SK-N-SH treated with all-trans-retinoic acid at 6 μM for 48 hours (cell line): ENCODE data around the gene ARMH4.
A peak's percentile ranks its signal among the peaks of the same experiment; 100 is the strongest.

ENCODE experiments used
- ATAC-seq: fragments of 200-7000 bp; cut with Tn5 transposase; 3 replicates; pipeline ENCODE4 v1.9.1; 2020; ENCODE audit warnings: mild to moderate bottlenecking, moderate library complexity
- ARNTL ChIP-seq: fragments of 450-650 bp; formaldehyde crosslinking; IDR thresholded peaks from 2 replicates; pipeline ENCODE4 v1.5.0; 2020; ENCODE audit warnings: low read depth, mild to moderate bottlenecking, moderate library complexity, borderline replicate concordance
- BACH2 ChIP-seq: fragments of 250-450 bp; sonication (Bioruptor Pico); IDR thresholded peaks from 2 replicates; pipeline ENCODE4 v1.9.0; 2021; ENCODE audit warnings: mild to moderate bottlenecking, borderline replicate concordance
- CSDC2 ChIP-seq: fragments of 250-450 bp; sonication (Bioruptor Pico); IDR thresholded peaks from 2 replicates; pipeline ENCODE4 v1.5.0; 2020; ENCODE audit warnings: mild to moderate bottlenecking, moderate library complexity
- ESRRG ChIP-seq: fragments of 250-450 bp; sonication (Bioruptor Pico); IDR thresholded peaks from 2 replicates; pipeline ENCODE4 v1.6.1; 2021; ENCODE audit warnings: mild to moderate bottlenecking
- GLIS3 ChIP-seq: fragments of 250-450 bp; sonication (Bioruptor Pico); IDR thresholded peaks from 2 replicates; pipeline ENCODE4 v1.5.0; 2020; ENCODE audit warnings: mild to moderate bottlenecking, moderate library complexity
- ISL1 ChIP-seq: fragments of 250-450 bp; sonication (Bioruptor Pico); IDR thresholded peaks from 2 replicates; pipeline ENCODE4 v2.1.2; 2022; ENCODE audit warnings: mild to moderate bottlenecking, moderate library complexity
- OSR1 ChIP-seq: fragments of 250-450 bp; sonication (Bioruptor Pico); IDR thresholded peaks from 2 replicates; pipeline ENCODE4 v1.8.0; 2022; ENCODE audit warnings: moderate library complexity, mild to moderate bottlenecking, inconsistent platforms
- PPARA ChIP-seq: fragments of 250-450 bp; sonication (Bioruptor Pico); IDR thresholded peaks from 2 replicates; pipeline ENCODE4 v1.5.0; 2020; ENCODE audit warnings: mild to moderate bottlenecking, borderline replicate concordance
- RARB ChIP-seq: fragments of 250-450 bp; sonication (Bioruptor Pico); IDR thresholded peaks from 2 replicates; pipeline ENCODE4 v1.8.0; 2021; ENCODE audit warnings: mild to moderate bottlenecking, moderate library complexity
- SNAI2 ChIP-seq: fragments of 250-450 bp; sonication (Bioruptor Pico); IDR thresholded peaks from 2 replicates; pipeline ENCODE4 v1.5.0; 2020; ENCODE audit warnings: mild to moderate bottlenecking, moderate library complexity
- TCF4 ChIP-seq: fragments of 250-450 bp; sonication (Bioruptor Pico); IDR thresholded peaks from 2 replicates; pipeline ENCODE4 v1.8.0; 2021; ENCODE audit warnings: mild to moderate bottlenecking, moderate library complexity, borderline replicate concordance
- TOX ChIP-seq: fragments of 250-450 bp; sonication (Bioruptor Pico); IDR thresholded peaks from 2 replicates; pipeline ENCODE4 v1.8.0; 2021; ENCODE audit warnings: mild to moderate bottlenecking, moderate library complexity, borderline replicate concordance
- ZC3H10 ChIP-seq: fragments of 250-450 bp; sonication (Bioruptor Pico); IDR thresholded peaks from 2 replicates; pipeline ENCODE4 v1.5.1; 2021; ENCODE audit warnings: mild to moderate bottlenecking, moderate library complexity
- ZFP3 ChIP-seq: fragments of 250-450 bp; sonication (Bioruptor Pico); IDR thresholded peaks from 2 replicates; pipeline ENCODE4 v1.5.0; 2020; ENCODE audit warnings: mild to moderate bottlenecking, moderate library complexity
- ZFP30 ChIP-seq: fragments of 450-650 bp; formaldehyde crosslinking; IDR thresholded peaks from 2 replicates; pipeline ENCODE4 v1.5.0; 2022; ENCODE audit warnings: mild to moderate bottlenecking, moderate library complexity
- ZNF565 ChIP-seq: fragments of 450-650 bp; formaldehyde crosslinking; conservative IDR thresholded peaks from 2 replicates; pipeline ENCODE4 v1.5.0; 2020; ENCODE audit warnings: low read depth, mild to moderate bottlenecking, moderate library complexity
- ZNF70 ChIP-seq: fragments of 450-650 bp; formaldehyde crosslinking; IDR thresholded peaks from 2 replicates; pipeline ENCODE4 v1.5.0; 2020; ENCODE audit warnings: mild to moderate bottlenecking, moderate library complexity
- ZNF8 ChIP-seq: fragments of 450-650 bp; formaldehyde crosslinking; IDR thresholded peaks from 2 replicates; pipeline ENCODE4 v1.5.0; 2020; ENCODE audit warnings: mild to moderate bottlenecking, moderate library complexity
- TF ChIP-seq, protein P1 (sequence below): fragments of 250-450 bp; sonication (Bioruptor Pico); IDR thresholded peaks from 2 replicates; pipeline ENCODE4 v1.5.1; 2020; ENCODE audit warnings: low read depth, mild to moderate bottlenecking, moderate library complexity
- TF ChIP-seq, protein P2 (sequence below): fragments of 250-450 bp; sonication (Bioruptor Pico); IDR thresholded peaks from 2 replicates; pipeline ENCODE4 v1.8.0; 2020; ENCODE audit warnings: mild to moderate bottlenecking, moderate library complexity, borderline replicate concordance
- TF ChIP-seq, protein P3 (sequence below): fragments of 250-450 bp; sonication (Bioruptor Pico); IDR thresholded peaks from 2 replicates; pipeline ENCODE4 v1.8.0; 2021; ENCODE audit warnings: low read depth, mild to moderate bottlenecking, moderate library complexity, borderline replicate concordance
- TF ChIP-seq, protein P4 (sequence below): fragments of 250-450 bp; sonication (Bioruptor Pico); IDR thresholded peaks from 2 replicates; pipeline ENCODE4 v1.5.0; 2020; ENCODE audit warnings: mild to moderate bottlenecking, moderate library complexity

Gene ARMH4

DNA sequence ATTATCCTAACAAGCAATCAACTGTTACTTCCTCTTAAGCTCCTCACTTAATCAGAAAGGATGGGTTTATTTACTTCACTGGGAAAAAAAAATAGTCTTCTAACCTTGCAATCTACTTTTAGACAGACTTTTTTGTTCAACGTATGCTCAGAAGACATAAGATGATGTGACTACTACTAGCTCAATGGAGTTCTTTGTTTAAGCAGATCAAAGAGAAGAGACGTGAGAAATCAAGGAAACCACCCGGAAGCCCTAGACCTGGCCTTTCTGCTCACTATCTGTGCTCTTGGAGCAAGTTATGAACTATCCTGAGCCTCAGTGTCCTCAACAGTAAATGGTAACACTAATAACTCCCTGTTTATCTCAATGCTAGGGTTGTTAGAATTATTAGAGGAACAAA is 78.5 kb downstream of the ARMH4 start:
- no peak for ATAC-seq
- no peak for TF ChIP-seq ZFP3 (CRISPR knock-in tag)
- TF ChIP-seq ESRRG (CRISPR knock-in tag), result no peak
- TF ChIP-seq, protein P1, sequence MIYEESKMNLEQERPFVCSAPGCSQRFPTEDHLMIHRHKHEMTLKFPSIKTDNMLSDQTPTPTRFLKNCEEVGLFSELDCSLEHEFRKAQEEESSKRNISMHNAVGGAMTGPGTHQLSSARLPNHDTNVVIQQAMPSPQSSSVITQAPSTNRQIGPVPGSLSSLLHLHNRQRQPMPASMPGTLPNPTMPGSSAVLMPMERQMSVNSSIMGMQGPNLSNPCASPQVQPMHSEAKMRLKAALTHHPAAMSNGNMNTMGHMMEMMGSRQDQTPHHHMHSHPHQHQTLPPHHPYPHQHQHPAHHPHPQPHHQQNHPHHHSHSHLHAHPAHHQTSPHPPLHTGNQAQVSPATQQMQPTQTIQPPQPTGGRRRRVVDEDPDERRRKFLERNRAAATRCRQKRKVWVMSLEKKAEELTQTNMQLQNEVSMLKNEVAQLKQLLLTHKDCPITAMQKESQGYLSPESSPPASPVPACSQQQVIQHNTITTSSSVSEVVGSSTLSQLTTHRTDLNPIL (CRISPR knock-in tag), result no peak
- TF ChIP-seq, protein P2, sequence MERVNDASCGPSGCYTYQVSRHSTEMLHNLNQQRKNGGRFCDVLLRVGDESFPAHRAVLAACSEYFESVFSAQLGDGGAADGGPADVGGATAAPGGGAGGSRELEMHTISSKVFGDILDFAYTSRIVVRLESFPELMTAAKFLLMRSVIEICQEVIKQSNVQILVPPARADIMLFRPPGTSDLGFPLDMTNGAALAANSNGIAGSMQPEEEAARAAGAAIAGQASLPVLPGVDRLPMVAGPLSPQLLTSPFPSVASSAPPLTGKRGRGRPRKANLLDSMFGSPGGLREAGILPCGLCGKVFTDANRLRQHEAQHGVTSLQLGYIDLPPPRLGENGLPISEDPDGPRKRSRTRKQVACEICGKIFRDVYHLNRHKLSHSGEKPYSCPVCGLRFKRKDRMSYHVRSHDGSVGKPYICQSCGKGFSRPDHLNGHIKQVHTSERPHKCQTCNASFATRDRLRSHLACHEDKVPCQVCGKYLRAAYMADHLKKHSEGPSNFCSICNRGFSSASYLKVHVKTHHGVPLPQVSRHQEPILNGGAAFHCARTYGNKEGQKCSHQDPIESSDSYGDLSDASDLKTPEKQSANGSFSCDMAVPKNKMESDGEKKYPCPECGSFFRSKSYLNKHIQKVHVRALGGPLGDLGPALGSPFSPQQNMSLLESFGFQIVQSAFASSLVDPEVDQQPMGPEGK (CRISPR knock-in tag), result no peak
- TF ChIP-seq, protein P3, sequence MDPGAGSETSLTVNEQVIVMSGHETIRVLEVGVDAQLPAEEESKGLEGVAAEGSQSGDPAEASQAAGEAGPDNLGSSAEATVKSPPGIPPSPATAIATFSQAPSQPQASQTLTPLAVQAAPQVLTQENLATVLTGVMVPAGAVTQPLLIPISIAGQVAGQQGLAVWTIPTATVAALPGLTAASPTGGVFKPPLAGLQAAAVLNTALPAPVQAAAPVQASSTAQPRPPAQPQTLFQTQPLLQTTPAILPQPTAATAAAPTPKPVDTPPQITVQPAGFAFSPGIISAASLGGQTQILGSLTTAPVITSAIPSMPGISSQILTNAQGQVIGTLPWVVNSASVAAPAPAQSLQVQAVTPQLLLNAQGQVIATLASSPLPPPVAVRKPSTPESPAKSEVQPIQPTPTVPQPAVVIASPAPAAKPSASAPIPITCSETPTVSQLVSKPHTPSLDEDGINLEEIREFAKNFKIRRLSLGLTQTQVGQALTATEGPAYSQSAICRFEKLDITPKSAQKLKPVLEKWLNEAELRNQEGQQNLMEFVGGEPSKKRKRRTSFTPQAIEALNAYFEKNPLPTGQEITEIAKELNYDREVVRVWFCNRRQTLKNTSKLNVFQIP (CRISPR knock-in tag), result no peak
- no peak for TF ChIP-seq SNAI2 (CRISPR knock-in tag)
- TF ChIP-seq TOX (CRISPR knock-in tag), result no peak
- TF ChIP-seq GLIS3 (CRISPR knock-in tag), result no peak
- no peak for TF ChIP-seq ZNF8 (CRISPR knock-in tag)
- TF ChIP-seq ISL1 (CRISPR knock-in tag), result no peak
- TF ChIP-seq ZFP30 (CRISPR knock-in tag), result no peak
- no peak for TF ChIP-seq CSDC2 (CRISPR knock-in tag)
- TF ChIP-seq TCF4, result no peak
- no peak for TF ChIP-seq BACH2 (CRISPR knock-in tag)
- no peak for TF ChIP-seq RARB
- TF ChIP-seq, protein P4, sequence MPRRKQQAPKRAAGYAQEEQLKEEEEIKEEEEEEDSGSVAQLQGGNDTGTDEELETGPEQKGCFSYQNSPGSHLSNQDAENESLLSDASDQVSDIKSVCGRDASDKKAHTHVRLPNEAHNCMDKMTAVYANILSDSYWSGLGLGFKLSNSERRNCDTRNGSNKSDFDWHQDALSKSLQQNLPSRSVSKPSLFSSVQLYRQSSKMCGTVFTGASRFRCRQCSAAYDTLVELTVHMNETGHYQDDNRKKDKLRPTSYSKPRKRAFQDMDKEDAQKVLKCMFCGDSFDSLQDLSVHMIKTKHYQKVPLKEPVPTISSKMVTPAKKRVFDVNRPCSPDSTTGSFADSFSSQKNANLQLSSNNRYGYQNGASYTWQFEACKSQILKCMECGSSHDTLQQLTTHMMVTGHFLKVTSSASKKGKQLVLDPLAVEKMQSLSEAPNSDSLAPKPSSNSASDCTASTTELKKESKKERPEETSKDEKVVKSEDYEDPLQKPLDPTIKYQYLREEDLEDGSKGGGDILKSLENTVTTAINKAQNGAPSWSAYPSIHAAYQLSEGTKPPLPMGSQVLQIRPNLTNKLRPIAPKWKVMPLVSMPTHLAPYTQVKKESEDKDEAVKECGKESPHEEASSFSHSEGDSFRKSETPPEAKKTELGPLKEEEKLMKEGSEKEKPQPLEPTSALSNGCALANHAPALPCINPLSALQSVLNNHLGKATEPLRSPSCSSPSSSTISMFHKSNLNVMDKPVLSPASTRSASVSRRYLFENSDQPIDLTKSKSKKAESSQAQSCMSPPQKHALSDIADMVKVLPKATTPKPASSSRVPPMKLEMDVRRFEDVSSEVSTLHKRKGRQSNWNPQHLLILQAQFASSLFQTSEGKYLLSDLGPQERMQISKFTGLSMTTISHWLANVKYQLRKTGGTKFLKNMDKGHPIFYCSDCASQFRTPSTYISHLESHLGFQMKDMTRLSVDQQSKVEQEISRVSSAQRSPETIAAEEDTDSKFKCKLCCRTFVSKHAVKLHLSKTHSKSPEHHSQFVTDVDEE (CRISPR knock-in tag), result no peak
- TF ChIP-seq ZNF70 (CRISPR knock-in tag), result no peak
- TF ChIP-seq ARNTL (CRISPR knock-in tag), result no peak
- TF ChIP-seq, all 23 proteins: peak for 0

DNA sequence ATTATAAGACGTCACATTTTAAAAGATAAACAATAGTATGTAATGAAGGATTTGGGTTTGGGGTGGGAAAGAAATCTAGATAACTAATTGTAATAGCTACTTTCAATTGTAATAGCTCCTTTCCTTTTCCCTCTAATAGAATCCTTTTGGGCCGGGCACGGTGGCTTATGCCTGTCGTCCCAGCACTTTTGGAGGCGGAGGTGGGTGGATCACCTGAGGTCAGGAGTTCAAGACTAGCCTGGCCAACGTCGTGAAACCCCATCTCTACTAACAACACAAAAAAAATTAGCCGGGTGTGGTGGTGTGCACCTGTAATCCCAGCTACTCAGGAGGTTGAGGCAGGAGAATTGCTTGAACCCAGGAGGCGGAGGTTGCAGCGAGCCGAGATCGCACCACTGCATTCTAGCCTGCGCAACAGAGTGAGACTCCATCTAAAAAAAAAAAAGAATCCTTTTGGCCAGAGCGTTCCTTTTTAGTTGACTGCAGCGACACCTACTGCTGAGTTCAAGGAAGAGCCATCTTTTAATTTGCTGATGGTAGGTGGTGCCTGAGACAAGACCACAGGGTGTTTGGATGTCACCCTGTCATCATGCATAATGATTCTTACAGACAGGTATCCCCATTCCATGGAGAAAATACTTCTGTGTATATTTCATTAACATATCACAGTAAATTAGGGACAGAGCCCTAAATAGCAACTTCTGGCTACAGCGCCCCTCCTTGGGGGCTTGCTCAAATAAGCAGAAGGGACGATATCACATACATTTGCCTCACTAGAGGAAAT is 79.5 kb downstream of the ARMH4 start:
- ATAC-seq, result peak; percentile 97
- TF ChIP-seq ZC3H10 (no peak), CSDC2 (CRISPR knock-in tag) (no peak), BACH2 (CRISPR knock-in tag) (no peak), ZNF70 (CRISPR knock-in tag) (no peak), SNAI2 (CRISPR knock-in tag) (no peak), ZFP3 (CRISPR knock-in tag) (no peak), ZNF565 (CRISPR knock-in tag) (no peak), ISL1 (CRISPR knock-in tag) (no peak), OSR1 (CRISPR knock-in tag) (no peak), PPARA (CRISPR knock-in tag) (no peak), ZNF8 (CRISPR knock-in tag) (no peak)
- TF ChIP-seq, protein P2 (CRISPR knock-in tag), result no peak
- TF ChIP-seq, protein P4 (CRISPR knock-in tag), result no peak
